ENCODE measurements around the gene CCDC149. TPM values are rescaled to one million over a fixed set of nuclear protein-coding genes. Genes with fewer than 3 reads are reported as not detected.

The CCDC149 gene
- total RNA-seq, 4 donors from 2014 or later = 3.4 to 10.0 (median 7.7) TPM

- WGBS, 2 donors (ENCODE audit: low coverage in 1 of 2) = 81 to 95% methylated on average over 7 to 8 of the region's 8 CpGs
- TF ChIP-seq EP300 (IDR thresholded peaks at IDR 0.05; ENCODE audit: low read depth) (no peak), CTCF (IDR thresholded peaks at IDR 0.05) (no peak), POLR2A (IDR thresholded peaks at IDR 0.05) (no peak), POLR2AphosphoS5 (IDR thresholded peaks at IDR 0.05) (no peak)
- intact Hi-C loops (cut with DNase I; ENCODE audit: low total_unique reads) = no loop called here
Observed at GRCh38 chr4:24888475-24889344, 24.1 kb downstream of the CCDC149 start.

GRCh38 chr4:24887881-24888430 is 24.9 kb downstream of the CCDC149 start:
- no peaks in the 10 kb centered on the region for H3K9me3 ChIP-seq
- no peak for DNase-seq
- WGBS, 2 donors (ENCODE audit: low coverage in 1 of 2) = 70 to 87% methylated on average over 2 to 3 of the region's 3 CpGs
- H3K27me3 ChIP-seq = no peaks in the 10 kb centered on the region
- no peak for TF ChIP-seq CTCF (IDR thresholded peaks at IDR 0.05)
- TF ChIP-seq POLR2AphosphoS5 (IDR thresholded peaks at IDR 0.05) = no peak
- TF ChIP-seq POLR2A (IDR thresholded peaks at IDR 0.05) = no peak
- no peak for TF ChIP-seq EP300 (IDR thresholded peaks at IDR 0.05; ENCODE audit: low read depth)
- H3K4me3 ChIP-seq = no peak overlapping the region
- no peaks in the 10 kb centered on the region for H3K36me3 ChIP-seq
- in situ Hi-C loops (cut with MboI; ENCODE audit: low pct_ligation_motif_present in 1 of 4, low pct_unique_long_range_greater_than_20kb in 1 of 4, low sequenced_read_pairs in 3 of 4) = no loop called here
- intact Hi-C loops (cut with DNase I; ENCODE audit: low total_unique reads) = no loop called here
- no peaks in the 10 kb centered on the region for H3K4me1 ChIP-seq
- H3K27ac ChIP-seq = no peak overlapping the region

More at GRCh38 chr4:24888475-24889344, 24.1 kb downstream of the CCDC149 start:
- H3K4me1 ChIP-seq = no peaks in the 10 kb centered on the region
- no peak for DNase-seq
- no peak overlapping the region for H3K27ac ChIP-seq
- no peaks in the 10 kb centered on the region for H3K27me3 ChIP-seq
- H3K4me3 ChIP-seq = no peak overlapping the region
- H3K9me3 ChIP-seq = no peaks in the 10 kb centered on the region
- no peaks in the 10 kb centered on the region for H3K36me3 ChIP-seq
- in situ Hi-C loops (cut with MboI; ENCODE audit: low pct_ligation_motif_present in 1 of 4, low pct_unique_long_range_greater_than_20kb in 1 of 4, low sequenced_read_pairs in 3 of 4) = no loop called here

GRCh38 chr4:24886596-24886995 is 26.2 kb downstream of the CCDC149 start:
- H3K4me1 ChIP-seq = no peaks in the 10 kb centered on the region
- no peak for TF ChIP-seq POLR2A (IDR thresholded peaks at IDR 0.05)
- TF ChIP-seq EP300 (IDR thresholded peaks at IDR 0.05; ENCODE audit: low read depth) = no peak
- TF ChIP-seq POLR2AphosphoS5 (IDR thresholded peaks at IDR 0.05) = no peak
- TF ChIP-seq CTCF (IDR thresholded peaks at IDR 0.05) = no peak
- H3K27ac ChIP-seq = no peak overlapping the region
- no peaks in the 10 kb centered on the region for H3K9me3 ChIP-seq
- H3K4me3 ChIP-seq = no peak overlapping the region
- WGBS, 2 donors (ENCODE audit: low coverage in 1 of 2) = 43% methylated on average over 3 of the region's 3 CpGs
- intact Hi-C loops (cut with DNase I; ENCODE audit: low total_unique reads) = no loop called here
- in situ Hi-C loops (cut with MboI; ENCODE audit: low pct_ligation_motif_present in 1 of 4, low pct_unique_long_range_greater_than_20kb in 1 of 4, low sequenced_read_pairs in 3 of 4) = no loop called here
- H3K36me3 ChIP-seq = no peaks in the 10 kb centered on the region
- no peaks in the 10 kb centered on the region for H3K27me3 ChIP-seq
- DNase-seq = no peak

GRCh38 chr4:24885342-24885741 is 27.5 kb downstream of the CCDC149 start:
- Histone ChIP-seq H3K27me3 (no peaks in the 10 kb centered on the region), H3K36me3 (no peaks in the 10 kb centered on the region), H3K27ac (no peak overlapping the region), H3K9me3 (no peaks in the 10 kb centered on the region), H3K4me3 (no peak overlapping the region), H3K4me1 (no peaks in the 10 kb centered on the region)
- 89% methylated on average over 8 of the region's 8 CpGs; no CpG with 5 or more reads in 1 of the 2 donors for WGBS, 2 donors (ENCODE audit: low coverage in 1 of 2)
- TF ChIP-seq CTCF (IDR thresholded peaks at IDR 0.05) = no peak
- no peak for TF ChIP-seq EP300 (IDR thresholded peaks at IDR 0.05; ENCODE audit: low read depth)
- no peak for TF ChIP-seq POLR2AphosphoS5 (IDR thresholded peaks at IDR 0.05)
- TF ChIP-seq POLR2A (IDR thresholded peaks at IDR 0.05) = no peak
- intact Hi-C loops (cut with DNase I; ENCODE audit: low total_unique reads) (no loop called here), in situ Hi-C loops (cut with MboI; ENCODE audit: low pct_ligation_motif_present in 1 of 4, low pct_unique_long_range_greater_than_20kb in 1 of 4, low sequenced_read_pairs in 3 of 4) (no loop called here)
- DNase-seq = no peak

Measured in transverse colon (tissue), 4 donors.